ENCODE measurements around the gene GPRC5C. TPM values are rescaled to one million over a fixed set of nuclear protein-coding genes. Genes with fewer than 3 reads are reported as not detected.

The GPRC5C gene
- total RNA-seq, 1 experiment from 2014 or later, result 15.5 TPM

GRCh38 chr17:74445158-74445557, 13.3 kb downstream of the GPRC5C start:
- no CpG with 5 or more reads among the region's 7 CpGs for WGBS (ENCODE audit: extremely low coverage, insufficient read length, low lambda C conversion rate)
- no peak overlapping the region for H2BK5ac ChIP-seq (ENCODE audit: insufficient read length, low read length)

More at GRCh38 chr17:74445158-74445557, 13.3 kb downstream of the GPRC5C start:
- H3K9me3 Mint-ChIP-seq, result no peaks in the 10 kb centered on the region
- no peaks in the 10 kb centered on the region; the same call in 1 of the 2 replicates for H3K4me1 ChIP-seq (ENCODE audit: insufficient read depth, low read length)
- H2BK120ac ChIP-seq (ENCODE audit: low read depth, low read length, poor library complexity, severe bottlenecking), result no peak overlapping the region
- H3K23me2 ChIP-seq (ENCODE audit: insufficient read length, low read depth, low read length, poor library complexity, severe bottlenecking), result no peaks in the 10 kb centered on the region
- no peak overlapping the region for H2AK5ac ChIP-seq (ENCODE audit: insufficient read length, low read length)
- no peak overlapping the region for H3K4me2 ChIP-seq (ENCODE audit: insufficient read depth, insufficient read length, low read length)
- no peak overlapping the region for H3K4ac ChIP-seq (ENCODE audit: low read depth, low read length)
- H3K27ac ChIP-seq (ENCODE audit: insufficient read length, low read depth, low read length), result no peak overlapping the region
- no peaks in the 10 kb centered on the region for H3K79me2 ChIP-seq (ENCODE audit: insufficient read depth, low read length)
- no peaks in the 10 kb centered on the region for H3K9me3 ChIP-seq (ENCODE audit: control insufficient read depth, low read depth, low read length)
- no peak overlapping the region for H3K56ac ChIP-seq (ENCODE audit: insufficient read length, low read depth, low read length)
- H3K27me3 ChIP-seq (ENCODE audit: insufficient read depth, low read length), result no peaks in the 10 kb centered on the region
- no peak overlapping the region for H3K9ac ChIP-seq (ENCODE audit: extremely low read depth, insufficient read length, low read length)
- no peak overlapping the region for H2BK20ac ChIP-seq (ENCODE audit: low read depth, low read length, poor library complexity, severe bottlenecking)
- H3K4me3 Mint-ChIP-seq, result no peak overlapping the region
- H4K91ac ChIP-seq (ENCODE audit: insufficient read length, low read depth, low read length), result no peak overlapping the region
- H3K27me3 Mint-ChIP-seq (ENCODE audit: low read depth), result peaks cover 10% of the 10 kb centered on the region
- no peak overlapping the region for H3T11ph ChIP-seq (ENCODE audit: low read length)
- H3K36me3 Mint-ChIP-seq (ENCODE audit: insufficient read depth in 1 of 3, low read depth in 3 of 3), result peaks cover 3 to 30% (median 6%) of the 10 kb centered on the region in 3 experiments; a peak in 4 of 7 replicates
- no peak overlapping the region for H2BK12ac ChIP-seq (ENCODE audit: insufficient read length, low read depth, low read length)
- TF ChIP-seq CTCF (conservative IDR thresholded peaks at IDR 0.05), result no peak
- H3K4me1 Mint-ChIP-seq, result peaks cover 19 to 23% of the 10 kb centered on the region in 2 experiments
- H3K23ac ChIP-seq (ENCODE audit: insufficient read length, low read depth, low read length), result no peak overlapping the region
- no peak overlapping the region for H4K8ac ChIP-seq (replicated peaks; ENCODE audit: insufficient read length, low read depth, low read length)
- no peaks in the 10 kb centered on the region for H4K20me1 ChIP-seq (ENCODE audit: control insufficient read depth, insufficient read depth, insufficient read length)
- no peak for DNase-seq
- no peak overlapping the region for H2AFZ ChIP-seq (ENCODE audit: low read length)
- H3K18ac ChIP-seq (ENCODE audit: insufficient read length, low read depth, low read length), result no peak overlapping the region
- H2BK15ac ChIP-seq (ENCODE audit: low read depth, low read length), result no peak overlapping the region
- no peak overlapping the region; the same call in 1 of the 2 replicates for H3K14ac ChIP-seq (ENCODE audit: insufficient read depth, low read length)
- no peaks in the 10 kb centered on the region for H3K79me1 ChIP-seq (ENCODE audit: insufficient read depth, low read depth, low read length, poor library complexity, severe bottlenecking)
- peak overlapping the region in 1 of 3 experiments; percentile 65; a peak in 1 of 7 replicates for H3K27ac Mint-ChIP-seq
- no peak overlapping the region for H4K5ac ChIP-seq (ENCODE audit: insufficient read length, low read depth, low read length)

All from H9 (cell line).